Measurements from ENCODE around the gene EZH1.

Gene EZH1

DNA sequence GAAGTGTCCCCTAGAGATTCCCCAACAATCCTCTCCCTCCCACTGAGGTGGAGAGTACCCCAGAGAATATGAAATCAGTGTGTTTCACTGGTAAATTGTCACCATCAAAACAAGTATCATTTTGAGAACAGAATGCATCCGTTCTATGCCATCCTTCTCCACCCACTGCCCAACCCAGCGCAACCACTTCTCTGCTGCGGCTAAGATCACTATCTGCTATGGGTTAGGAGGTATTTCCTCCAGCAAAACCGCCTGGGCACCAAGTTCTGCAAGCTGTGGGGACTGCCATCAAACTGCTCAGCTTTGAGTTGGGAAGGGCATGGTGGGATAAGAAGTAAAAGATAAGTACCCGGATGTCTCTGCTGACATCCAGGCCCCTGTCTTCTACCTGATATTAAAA, 38.1 kb downstream of the EZH1 start:
- DNase-seq, result no peak

DNA sequence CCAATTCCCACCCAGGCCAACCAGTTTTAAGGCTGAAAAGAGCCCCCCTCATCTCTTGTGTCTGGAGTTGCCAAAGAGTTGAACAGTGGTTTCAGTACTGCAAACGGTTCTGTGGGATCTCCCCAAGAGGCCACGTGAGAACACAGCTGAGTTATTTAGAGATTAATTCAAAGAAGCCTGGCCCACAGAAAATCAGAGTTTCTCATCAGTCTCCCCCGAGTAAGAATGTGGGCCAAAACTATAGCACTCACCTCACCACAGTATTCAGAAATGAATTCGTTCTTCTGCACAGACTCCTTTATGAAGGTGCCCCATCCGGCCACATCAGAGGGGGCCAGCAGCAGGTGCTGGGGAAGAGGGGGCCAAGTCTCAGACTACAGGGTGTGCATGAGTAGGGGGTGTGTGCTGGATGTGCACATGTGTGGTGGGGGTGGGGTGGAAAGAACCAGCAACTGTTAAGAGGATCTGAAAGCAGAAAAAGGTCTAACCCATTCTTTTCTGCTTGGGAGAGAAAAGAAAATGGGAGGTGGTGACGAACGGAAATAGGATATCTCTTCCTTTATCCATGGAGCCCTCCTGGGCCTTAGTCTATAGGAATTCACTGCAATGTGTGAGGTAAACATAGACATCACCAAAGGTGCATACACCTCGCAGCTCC, 39.9 kb downstream of the EZH1 start:
- DNase-seq, result no peak

DNA sequence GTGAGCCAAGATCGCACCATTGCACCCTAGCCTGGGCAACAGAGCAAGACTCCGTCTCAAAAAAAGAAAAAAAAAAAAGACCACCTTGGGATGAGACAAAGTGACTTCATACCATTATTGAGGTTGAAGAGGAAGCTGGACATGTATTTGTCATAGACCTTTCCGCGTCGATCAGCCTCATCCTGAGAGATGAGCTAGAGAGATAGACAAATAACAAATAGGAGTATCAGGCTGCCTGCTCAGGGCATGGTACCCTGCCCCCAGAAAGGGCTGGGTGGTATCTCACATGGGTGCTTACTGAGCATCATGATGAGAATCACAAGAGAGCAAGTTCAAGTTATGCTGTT, 40.4 kb downstream of the EZH1 start:
- no peak for DNase-seq

DNA sequence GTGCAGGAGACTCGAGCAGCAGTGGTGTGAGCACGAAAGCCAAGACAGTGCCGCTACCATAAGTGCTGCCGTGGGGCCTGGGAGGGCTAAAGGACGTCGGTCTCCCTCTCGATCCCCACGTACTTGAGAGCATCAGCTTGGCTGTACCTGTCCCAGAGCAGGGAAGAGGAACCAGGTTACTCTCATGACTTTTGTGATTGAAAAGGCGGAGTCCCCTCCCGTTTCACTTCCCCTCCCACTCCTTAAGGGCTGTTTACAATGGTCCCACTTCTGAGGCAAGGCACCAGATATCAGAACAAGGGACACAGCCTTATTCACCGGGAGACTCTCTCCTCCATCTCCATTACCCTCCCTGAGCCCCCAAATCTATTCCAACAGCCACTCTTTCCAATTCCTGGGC, 42.4 kb downstream of the EZH1 start:
- no peak for DNase-seq

DNA sequence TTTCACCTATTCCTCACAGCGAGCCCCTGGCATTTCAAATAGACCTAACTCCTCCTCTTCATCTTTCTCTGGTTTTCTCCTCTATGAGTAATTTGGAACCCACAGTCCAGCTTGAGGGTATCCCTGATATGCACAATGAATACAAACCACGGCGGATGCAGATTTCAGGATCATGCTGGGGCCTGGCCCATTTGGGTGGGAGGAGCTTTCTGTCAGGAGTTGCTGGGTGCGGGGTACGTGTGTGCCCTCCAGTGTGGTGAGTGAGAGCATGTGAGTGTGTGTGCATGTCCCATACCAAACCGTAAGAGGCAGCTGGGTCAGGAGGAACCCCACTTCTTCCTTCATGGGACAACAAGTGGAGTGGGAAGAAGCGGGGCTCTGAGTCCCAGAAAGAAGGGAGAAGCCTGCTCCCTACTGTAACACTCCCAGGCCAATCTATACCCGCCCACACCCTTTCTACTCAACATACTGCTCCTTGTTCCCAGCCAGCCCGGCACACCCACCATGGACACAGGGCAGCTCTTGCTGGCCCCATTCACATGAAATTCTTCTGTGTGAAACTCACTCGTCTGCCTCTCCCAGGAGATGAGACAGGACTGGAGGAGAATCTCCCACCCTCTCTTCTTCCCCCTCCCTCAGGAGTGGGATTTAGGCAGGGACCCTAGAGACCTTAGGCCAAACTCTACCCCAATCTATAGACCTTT, 44.1 kb downstream of the EZH1 start:
- no peak for DNase-seq

DNA sequence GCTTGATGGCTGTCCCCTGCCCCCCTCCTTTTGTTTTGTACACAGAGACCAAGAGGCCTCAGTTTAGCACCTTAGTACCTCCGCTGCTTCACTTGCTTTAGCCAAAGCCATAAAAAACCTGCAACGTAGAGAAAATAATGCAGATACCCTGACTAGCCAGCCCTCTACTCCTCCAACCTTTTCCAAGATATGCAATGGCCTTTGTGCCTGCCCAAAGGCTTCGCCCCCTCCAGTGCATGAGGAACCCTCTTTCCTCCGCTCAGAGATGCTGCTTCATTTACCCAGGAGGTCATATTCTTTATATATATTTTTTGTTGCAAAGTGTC, 45.5 kb downstream of the EZH1 start:
- DNase-seq, result no peak

DNA sequence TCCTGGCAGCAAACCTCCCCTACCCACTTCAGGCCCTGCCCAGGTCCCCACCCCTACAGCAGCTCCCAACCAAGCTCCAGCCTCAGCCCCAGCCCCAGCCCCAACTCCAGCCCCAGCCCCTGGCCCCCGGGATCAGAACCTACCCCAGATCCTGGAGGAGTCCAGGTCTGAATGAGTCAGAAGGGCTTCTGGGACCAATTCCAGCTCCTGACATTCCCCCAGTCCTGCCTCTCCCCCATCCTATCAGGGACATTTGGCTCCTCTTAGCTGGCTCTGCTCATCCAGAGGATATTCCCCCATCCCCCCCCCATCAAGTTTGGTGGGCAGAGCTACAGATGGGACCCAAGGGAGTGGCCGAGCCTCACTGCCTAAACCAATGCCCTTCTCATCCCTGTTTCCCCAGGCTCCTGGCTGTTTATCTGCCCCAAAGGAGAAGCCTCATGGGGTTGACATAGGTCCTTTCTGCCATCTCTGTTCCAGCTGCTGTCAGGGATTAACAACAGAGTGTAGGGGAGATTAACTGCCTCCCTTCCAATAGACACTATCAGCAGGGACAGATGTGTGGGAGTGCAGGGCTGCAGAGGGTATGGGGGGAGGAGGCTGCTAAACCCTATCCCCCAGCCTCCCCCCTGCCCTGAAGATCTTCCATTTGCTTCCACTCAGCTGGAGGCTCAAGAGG, 46.0 kb downstream of the EZH1 start:
- DNase-seq, result no peak

DNA sequence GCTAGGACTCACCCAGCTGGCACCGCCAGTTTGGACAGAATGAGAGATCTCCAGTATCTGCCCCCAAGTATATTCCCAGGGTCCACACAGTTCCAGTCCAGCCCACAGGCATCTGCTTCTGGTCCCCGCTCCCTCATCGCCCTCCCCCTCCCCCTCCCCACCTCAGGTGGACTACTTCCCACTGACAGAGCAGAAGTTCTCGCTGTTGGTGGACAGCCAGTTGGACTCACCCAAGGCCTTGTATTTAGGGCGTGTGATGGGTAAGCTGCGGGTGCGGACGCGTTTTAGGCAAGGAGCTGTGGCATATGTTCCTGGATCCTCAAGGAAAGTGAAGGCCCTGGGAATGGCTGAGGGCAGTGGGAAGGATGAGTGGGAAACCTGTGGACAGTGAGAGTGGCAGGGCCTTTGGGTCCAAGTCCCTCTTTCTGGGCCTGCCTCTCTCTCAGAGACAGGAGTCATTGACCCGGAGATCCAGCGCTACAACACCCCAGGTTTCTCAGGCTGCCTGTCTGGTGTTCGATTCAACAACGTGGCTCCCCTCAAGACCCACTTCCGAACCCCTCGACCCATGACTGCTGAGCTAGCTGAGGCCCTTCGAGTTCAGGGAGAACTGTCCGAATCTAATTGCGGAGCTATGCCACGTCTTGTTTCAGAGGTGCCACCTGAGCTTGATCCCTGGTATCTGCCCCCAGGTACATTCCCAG, 47.6 kb downstream of the EZH1 start:
- no peak for DNase-seq

DNA sequence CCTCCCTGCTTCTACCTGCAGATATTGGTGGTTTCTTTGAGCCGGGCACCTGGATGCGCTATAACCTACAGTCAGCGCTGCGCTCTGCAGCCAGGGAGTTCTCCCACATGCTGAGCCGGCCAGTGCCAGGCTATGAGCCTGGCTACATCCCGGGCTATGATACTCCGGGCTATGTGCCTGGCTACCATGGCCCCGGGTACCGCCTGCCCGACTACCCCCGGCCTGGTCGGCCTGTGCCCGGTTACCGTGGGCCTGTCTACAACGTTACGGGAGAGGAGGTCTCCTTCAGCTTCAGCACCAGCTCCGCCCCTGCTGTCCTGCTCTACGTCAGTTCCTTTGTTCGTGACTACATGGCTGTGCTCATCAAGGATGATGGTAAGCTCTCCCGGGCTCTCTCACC, 49.3 kb downstream of the EZH1 start:
- DNase-seq, result no peak

DNA sequence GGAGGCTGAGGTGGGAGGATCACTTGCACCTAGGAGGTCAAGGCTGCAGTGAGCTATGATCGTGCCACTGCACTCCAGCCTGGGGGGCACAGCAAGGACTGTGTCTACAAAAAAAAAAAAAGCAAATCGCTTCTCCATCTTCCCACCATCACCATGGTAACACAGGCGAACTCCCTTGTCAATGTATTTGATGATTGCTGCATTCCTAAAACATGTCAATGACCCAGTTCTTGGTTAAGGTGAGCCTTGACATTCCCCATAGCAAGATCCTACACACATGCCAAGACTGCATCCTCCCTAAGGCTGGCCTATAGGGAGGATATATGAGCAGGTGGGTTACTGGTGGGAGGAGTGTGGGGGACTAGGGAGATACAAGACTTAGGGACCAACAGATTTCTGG, 50.3 kb downstream of the EZH1 start:
- DNase-seq, result no peak

DNA sequence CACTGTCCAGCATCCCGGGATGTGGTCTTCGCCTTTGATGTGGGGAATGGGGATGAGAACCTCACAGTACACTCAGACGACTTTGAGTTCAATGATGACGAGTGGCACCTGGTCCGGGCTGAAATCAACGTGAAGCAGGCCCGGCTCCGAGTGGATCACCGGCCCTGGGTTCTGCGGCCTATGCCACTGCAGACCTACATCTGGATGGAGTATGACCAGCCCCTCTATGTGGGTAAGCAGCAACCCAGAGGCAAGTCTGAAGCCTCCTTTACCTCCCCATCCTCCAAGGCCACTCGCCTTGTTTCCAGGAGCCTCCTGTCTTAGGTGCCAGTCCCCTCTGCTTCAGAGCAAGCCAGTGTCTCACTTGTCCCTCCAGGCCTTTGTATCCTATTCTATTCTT, 52.4 kb downstream of the EZH1 start:
- no peak for DNase-seq

DNA sequence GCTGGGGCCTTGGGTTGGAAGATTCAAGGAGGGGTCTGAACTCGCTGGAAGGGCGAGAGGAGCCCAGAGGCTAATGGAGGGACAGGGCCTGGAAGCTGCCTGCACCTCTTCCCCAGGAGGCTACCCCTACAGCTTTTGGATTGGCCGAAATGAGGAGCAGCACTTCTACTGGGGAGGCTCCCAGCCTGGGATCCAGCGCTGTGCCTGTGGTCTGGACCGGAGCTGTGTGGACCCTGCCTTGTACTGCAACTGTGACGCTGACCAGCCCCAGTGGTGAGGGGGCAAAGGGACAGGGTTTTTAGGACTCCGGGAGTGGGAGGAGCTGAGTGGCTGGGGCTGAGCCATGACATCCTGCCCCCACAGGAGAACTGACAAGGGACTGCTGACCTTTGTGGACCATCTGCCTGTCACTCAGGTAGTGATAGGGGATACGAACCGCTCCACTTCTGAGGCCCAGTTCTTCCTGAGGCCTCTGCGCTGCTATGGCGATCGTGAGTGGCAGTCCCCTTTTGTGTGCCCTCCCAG, 53.8 kb downstream of the EZH1 start:
- no peak for DNase-seq

DNA sequence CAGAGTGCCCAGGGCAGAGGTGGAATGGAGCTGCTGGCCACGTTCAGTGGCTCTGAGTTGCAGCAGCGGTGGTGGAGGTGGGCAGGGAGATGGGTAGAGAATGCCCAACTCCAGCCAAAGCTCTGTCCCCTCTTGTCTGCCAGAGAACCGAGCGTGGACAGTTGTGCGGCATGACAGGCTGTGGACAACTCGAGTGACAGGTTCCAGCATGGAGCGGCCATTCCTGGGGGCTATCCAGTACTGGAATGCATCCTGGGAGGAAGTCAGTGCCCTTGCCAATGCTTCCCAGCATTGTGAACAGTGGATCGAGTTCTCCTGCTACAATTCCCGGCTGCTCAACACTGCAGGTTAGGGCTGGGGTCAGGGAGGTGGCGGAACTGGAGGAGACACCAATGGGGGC, 54.2 kb downstream of the EZH1 start:
- no peak for DNase-seq

DNA sequence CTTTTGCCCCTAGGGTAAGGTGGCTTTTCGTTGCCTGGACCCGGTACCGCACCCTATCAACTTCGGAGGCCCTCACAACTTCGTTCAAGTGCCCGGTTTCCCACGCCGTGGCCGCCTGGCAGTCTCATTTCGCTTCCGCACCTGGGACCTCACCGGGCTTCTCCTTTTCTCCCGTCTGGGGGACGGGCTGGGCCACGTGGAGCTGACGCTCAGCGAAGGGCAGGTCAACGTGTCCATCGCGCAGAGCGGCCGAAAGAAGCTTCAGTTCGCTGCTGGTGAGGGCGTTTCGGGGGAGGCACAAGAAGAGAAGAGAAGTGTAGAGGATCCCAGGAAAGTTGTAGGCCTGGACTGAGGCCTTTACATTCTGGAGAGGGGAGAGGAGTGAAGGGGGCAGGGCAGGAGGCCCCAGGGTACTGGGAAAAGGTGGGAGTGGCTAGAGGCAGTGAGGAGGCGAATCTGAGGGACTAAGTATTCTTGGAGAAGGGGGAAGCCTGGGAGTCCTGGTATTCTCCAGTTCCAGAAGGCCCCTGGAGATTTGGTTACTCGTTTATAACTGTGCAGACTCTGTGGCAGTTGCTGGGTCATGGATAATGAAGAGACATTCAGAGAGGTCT, 57.0 kb downstream of the EZH1 start:
- DNase-seq, result no peak

DNA sequence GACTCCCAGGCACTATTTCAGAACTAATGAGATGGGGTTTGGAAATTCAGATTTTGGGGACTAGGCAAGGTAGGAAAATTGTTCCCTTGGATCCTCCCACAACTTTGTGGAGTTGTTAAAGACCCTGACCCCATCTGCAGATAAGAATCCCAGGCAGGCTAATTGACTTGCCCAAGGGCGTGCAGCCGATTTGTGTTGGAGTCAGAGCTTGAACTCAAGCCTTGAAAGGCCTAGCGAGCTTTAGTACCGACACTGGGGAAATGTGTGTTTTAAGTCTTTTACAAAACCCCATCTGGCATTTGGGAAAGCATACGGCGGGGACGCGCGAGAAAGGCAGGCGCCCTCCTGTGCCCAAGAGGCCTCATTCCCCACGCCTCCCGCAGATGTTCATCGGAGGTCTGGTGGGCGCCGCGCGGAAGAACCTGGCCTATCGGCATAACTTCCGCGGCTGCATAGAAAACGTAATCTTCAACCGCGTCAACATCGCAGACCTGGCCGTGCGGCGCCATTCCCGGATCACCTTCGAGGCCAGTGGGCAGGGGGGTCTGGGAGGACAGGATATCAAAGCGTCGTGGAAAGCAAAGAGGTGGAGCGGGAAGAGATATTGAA, 58.2 kb downstream of the EZH1 start:
- DNase-seq, result no peak

DNA sequence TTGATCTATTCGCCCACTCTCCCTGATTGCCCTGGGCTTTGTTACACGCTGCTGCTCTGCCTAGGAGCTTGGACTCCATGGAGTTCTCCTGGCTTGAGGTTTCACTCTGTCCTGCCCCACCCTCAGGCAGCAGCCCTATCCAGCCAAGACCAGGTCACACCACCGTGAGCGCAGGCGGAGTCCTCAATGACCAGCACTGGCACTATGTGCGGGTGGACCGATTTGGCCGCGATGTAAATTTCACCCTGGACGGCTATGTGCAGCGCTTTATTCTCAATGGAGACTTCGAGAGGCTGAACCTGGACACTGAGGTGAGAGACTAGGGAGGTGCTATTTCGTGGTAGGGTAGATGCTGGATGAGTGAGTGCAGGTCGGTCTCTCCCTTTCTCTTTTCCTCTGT, 59.0 kb downstream of the EZH1 start:
- DNase-seq, result no peak

DNA sequence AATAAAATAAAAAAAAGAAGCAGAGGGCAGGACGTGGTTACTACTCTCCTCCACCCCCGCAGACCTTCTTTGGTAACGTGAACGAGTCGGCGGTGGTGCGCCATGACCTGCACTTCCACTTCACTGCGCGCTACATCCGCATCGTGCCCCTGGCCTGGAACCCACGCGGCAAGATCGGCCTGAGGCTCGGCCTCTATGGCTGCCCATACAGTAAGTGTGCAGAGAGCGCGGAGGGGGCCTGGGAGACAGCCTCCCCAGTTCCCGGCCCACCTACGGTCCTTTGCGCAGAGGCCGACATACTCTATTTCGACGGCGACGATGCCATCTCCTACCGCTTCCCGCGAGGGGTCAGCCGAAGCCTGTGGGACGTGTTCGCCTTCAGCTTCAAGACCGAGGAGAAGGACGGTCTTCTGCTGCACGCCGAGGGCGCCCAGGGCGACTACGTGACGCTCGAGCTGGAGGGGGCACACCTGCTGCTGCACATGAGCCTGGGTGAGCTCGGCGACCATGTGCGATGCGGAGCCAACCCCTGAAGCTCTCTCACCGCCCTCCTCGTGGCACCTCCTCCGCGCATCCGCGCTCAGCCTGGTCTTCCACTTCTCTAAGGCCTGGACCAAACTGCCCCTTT, 59.8 kb downstream of the EZH1 start:
- no peak for DNase-seq

DNA sequence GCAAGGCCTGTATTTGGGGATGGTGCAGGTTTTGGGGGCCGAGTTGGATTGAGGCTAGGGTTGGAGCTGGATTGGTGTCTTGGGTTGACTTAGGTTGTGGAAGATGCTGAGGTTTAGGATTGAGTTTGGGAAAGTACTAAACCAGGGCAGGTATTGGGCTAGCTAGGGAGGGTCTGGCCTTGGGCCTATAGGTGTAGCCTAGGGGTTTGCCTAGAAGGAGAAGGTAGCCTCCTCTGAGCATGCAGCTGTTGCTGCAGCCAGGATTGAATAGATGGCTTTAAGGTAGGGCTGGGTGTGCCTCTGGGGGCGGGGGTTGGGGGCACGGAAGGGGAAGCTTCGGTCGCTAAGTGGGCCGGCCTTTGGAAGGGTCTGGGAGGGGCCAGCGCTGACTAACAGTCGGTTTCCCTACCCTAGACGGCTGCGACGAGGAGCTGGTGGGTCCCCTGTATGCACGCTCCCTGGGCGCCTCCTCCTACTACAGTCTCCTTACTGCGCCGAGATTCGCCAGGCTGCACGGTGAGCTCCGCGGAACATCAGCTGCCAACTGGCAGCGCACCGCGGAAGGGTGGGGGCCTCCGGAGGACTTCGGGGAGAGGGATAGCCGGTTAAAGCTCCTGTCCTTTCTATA, 61.3 kb downstream of the EZH1 start:
- no peak for DNase-seq

DNA sequence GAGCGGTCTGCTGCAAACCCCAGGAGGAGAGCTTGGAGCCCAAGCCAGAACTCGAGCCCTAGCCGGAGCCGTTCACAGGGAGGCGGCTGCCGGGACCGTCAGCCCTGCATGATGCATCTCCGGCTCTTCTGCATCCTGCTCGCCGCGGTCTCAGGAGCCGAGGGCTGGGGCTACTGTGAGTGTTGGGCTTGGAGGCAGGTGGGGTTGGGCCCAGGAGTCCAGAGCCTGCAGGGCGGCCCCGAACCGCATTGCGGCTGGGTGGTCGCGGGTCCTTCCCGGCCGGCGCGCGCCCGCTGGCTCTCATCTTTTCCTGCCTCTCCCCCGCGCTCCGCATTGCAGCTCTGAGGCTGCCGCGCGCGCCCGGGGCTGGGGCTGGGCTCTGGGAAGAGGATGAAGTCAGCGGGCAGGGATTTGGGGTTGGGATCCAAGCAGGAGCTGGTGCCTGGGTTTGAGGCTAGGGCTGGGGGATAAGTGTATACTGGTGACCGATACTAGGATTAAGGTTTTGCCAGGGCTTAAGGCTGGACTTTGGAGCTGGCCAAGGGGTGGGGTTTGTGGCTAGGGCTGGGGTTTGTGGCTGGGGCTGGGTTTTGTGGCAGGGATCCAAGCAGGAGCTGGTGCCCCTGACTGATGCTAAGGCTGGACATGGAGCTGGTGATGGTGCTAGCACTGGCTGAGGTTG, 62.0 kb downstream of the EZH1 start:
- DNase-seq, result no peak

DNA sequence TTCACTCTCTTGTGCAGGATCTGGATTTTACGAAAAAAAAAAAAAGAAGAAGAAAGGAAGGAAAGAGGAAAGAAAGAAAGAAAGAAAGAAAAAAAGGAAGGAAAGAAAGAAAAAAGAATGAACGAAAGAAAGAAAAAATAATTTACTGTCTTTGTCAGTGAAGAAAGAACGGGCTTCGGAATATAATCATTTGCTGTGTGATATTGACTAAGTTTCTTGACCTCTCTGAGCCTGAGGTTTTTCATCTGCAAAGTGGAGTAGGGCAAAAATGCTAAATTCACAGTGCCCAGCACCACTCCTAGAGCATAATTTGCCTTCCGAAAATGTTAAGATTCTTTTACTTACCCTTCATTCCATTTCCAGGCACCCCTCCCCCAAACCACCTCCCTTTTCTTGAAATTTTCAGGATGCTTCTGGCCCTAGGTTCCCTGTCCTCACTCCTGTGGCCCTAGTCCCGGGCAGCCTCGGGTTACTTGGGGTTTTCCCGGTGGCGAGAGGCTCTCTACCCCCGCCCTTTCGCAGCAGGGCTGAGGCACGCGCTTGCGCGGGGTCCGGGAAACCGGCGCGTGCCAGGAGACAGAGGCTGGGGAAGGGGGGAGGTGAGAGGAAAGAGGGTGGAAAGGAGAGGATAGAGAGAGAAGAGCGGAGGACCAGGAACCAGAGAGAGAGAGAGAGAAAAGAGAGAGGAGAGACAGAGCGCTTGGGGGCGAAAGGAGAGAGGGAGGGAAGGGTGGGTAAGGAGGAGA, 62.7 kb downstream of the EZH1 start, which contains the start of gene CNTNAP1:
Gene CNTNAP1, plus strand, starts transcription at position 556 of the 746 bp plus-strand sequence. CDS start 299 bp downstream, outside the sequence.
- DNase-seq, result no peak

All from NCI-H1417 treated with DMSO at 0.1 percent for 48 hours (cell line).